ENCODE measurements around the gene STK10. TPM values are rescaled to one million over a fixed set of nuclear protein-coding genes. Genes with fewer than 3 reads are reported as not detected.

The STK10 gene
- polyA plus RNA-seq, 1 of the 3 experiments (the other 2 are of a cell fraction) = 11.0 TPM

GRCh38 chr5:172177176-172177575 lies 10.8 kb downstream of the STK10 start:
- H3F3A ChIP-seq (replicated peaks; ENCODE audit: insufficient read depth) = no peaks in the 10 kb centered on the region
- TF ChIP-seq GABPA (IDR thresholded peaks at IDR 0.05; ENCODE audit: low read depth) = no peak
- no peak for TF ChIP-seq REST (IDR thresholded peaks at IDR 0.05; ENCODE audit: low read depth, low read length)
- no peak for TF ChIP-seq MXI1 (IDR thresholded peaks at IDR 0.05; ENCODE audit: low read depth, low read length)
- TF ChIP-seq EP300 (IDR thresholded peaks at IDR 0.05; ENCODE audit: borderline replicate concordance in 1 of 2, low read depth in 1 of 2, low read length in 1 of 2) = no peak
- no peak for TF ChIP-seq SMC3 (IDR thresholded peaks at IDR 0.05; ENCODE audit: low read depth, low read length)
- no peak for TF ChIP-seq GATA2 (CRISPR knock-in tag; IDR thresholded peaks at IDR 0.05)
- no peak for TF ChIP-seq RAD21 (IDR thresholded peaks at IDR 0.05; ENCODE audit: low read length)
- no peak for TF ChIP-seq NFIC (IDR thresholded peaks at IDR 0.05; ENCODE audit: borderline replicate concordance)
- TF ChIP-seq TAF1 (IDR thresholded peaks at IDR 0.05; ENCODE audit: borderline replicate concordance, low read depth, low read length) = no peak
- no peak for TF ChIP-seq POLR2AphosphoS5 (IDR thresholded peaks at IDR 0.05; ENCODE audit: low read depth, low read length)
- no peak for TF ChIP-seq PBX3 (IDR thresholded peaks at IDR 0.05)
- TF ChIP-seq ZBTB33 (IDR thresholded peaks at IDR 0.05; ENCODE audit: borderline replicate concordance, low read depth) = no peak
- TF ChIP-seq USF2 (IDR thresholded peaks at IDR 0.05; ENCODE audit: borderline replicate concordance, low read depth, low read length) = no peak
- TF ChIP-seq NRF1 (IDR thresholded peaks at IDR 0.05; ENCODE audit: low read depth, low read length) = no peak
- TF ChIP-seq FOXJ3 (CRISPR knock-in tag; IDR thresholded peaks at IDR 0.05) = no peak
- H3K4me1 ChIP-seq (ENCODE audit: control insufficient read depth in 1 of 2, insufficient read depth in 2 of 2, low read depth in 1 of 2, low read length in 1 of 2) = peaks cover 0 to 11% of the 10 kb centered on the region in 2 experiments; a peak in 1 of 4 replicates
- ChIA-PET CTCF (interaction anchor here (1.8 kb wide), 1 partner anchor 15 kb away, joined by 3 read pairs; no protein-coding TSS in a partner anchor), POLR2A (no interaction called here)
- no peaks in the 10 kb centered on the region for H3K27me3 ChIP-seq (ENCODE audit: insufficient read depth)
- H3K27ac ChIP-seq (ENCODE audit: low read depth in 2 of 2, low read length in 1 of 2) = no peak overlapping the region
- peaks cover 23% of the 10 kb centered on the region; the same call in 1 of the 2 replicates for H4K20me1 ChIP-seq (ENCODE audit: insufficient read depth)
- no peak overlapping the region for H3K9ac ChIP-seq
- no peaks in the 10 kb centered on the region for H3K36me3 ChIP-seq (replicated peaks in 1 of 2; ENCODE audit: control insufficient read depth in 1 of 2, insufficient read depth in 2 of 2, low read length in 1 of 2)
- H3K9me3 ChIP-seq = no peaks in the 10 kb centered on the region
- no peak overlapping the region for H2AFZ ChIP-seq (ENCODE audit: low read depth)
- no peak for DNase-seq
- no peaks in the 10 kb centered on the region for H3K9me2 ChIP-seq
- peaks cover 71% of the 10 kb centered on the region for H3K79me2 ChIP-seq (ENCODE audit: insufficient read depth)
- no peak overlapping the region for H3K4me2 ChIP-seq
- 98% methylated on average over 4 of the region's 7 CpGs for WGBS (ENCODE audit: low lambda C conversion rate)
- H3K4me3 ChIP-seq (ENCODE audit: low read depth in 2 of 2, low read length in 1 of 2) = no peak overlapping the region
